ENCODE results near the gene CYSRT1. TPM values are rescaled to one million over a fixed set of nuclear protein-coding genes. Genes with fewer than 3 reads are reported as not detected.

The CYSRT1 gene
- total RNA-seq, 1 experiment from 2014 or later = 1.0 TPM

GRCh38 chr9:137236238-137236935, 11.4 kb downstream of the CYSRT1 start:
- no peak overlapping the region for H2BK12ac ChIP-seq (ENCODE audit: insufficient read length, low read depth, low read length)
- no peak overlapping the region for H3K14ac ChIP-seq (ENCODE audit: insufficient read depth, low read length)
- peak; percentile 89 for DNase-seq
- no peak overlapping the region for H3T11ph ChIP-seq (ENCODE audit: low read length)
- no peak overlapping the region for H2BK5ac ChIP-seq (ENCODE audit: insufficient read length, low read length)
- no peak overlapping the region for H2BK20ac ChIP-seq (ENCODE audit: low read depth, low read length, poor library complexity, severe bottlenecking)
- no peak overlapping the region for H3K4ac ChIP-seq (ENCODE audit: low read depth, low read length)
- H3K27ac ChIP-seq (ENCODE audit: insufficient read length, low read depth, low read length) = no peak overlapping the region
- H3K56ac ChIP-seq (ENCODE audit: insufficient read length, low read depth, low read length) = no peak overlapping the region
- no peak overlapping the region for H2AK5ac ChIP-seq (ENCODE audit: insufficient read length, low read length)
- no peak overlapping the region for H3K27ac Mint-ChIP-seq
- no peak overlapping the region for H4K5ac ChIP-seq (ENCODE audit: insufficient read length, low read depth, low read length)
- H3K9me3 Mint-ChIP-seq = no peaks in the 10 kb centered on the region; a peak in 1 of 5 replicates
- H2AFZ ChIP-seq (ENCODE audit: low read length) = no peak overlapping the region
- H3K36me3 Mint-ChIP-seq (ENCODE audit: insufficient read depth in 1 of 3, low read depth in 3 of 3) = peaks cover 3 to 5% (median 4%) of the 10 kb centered on the region in 3 experiments; a peak in 5 of 7 replicates
- no peak overlapping the region for H3K4me3 Mint-ChIP-seq
- no CpG with 5 or more reads among the region's 31 CpGs for WGBS (ENCODE audit: extremely low coverage, insufficient read length, low lambda C conversion rate)
- peaks cover 3% of the 10 kb centered on the region; the same call in 1 of the 2 replicates for H3K4me1 ChIP-seq (ENCODE audit: insufficient read depth, low read length)
- peaks cover 7% of the 10 kb centered on the region for H3K27me3 Mint-ChIP-seq (ENCODE audit: low read depth)
- no peak overlapping the region for H3K9ac ChIP-seq (ENCODE audit: extremely low read depth, insufficient read length, low read length)
- no peaks in the 10 kb centered on the region for H4K20me1 ChIP-seq (ENCODE audit: control insufficient read depth, insufficient read depth, insufficient read length)
- H3K79me2 ChIP-seq (ENCODE audit: insufficient read depth, low read length) = no peaks in the 10 kb centered on the region
- H3K23me2 ChIP-seq (ENCODE audit: insufficient read length, low read depth, low read length, poor library complexity, severe bottlenecking) = no peaks in the 10 kb centered on the region
- H4K91ac ChIP-seq (ENCODE audit: insufficient read length, low read depth, low read length) = no peak overlapping the region
- H3K4me1 Mint-ChIP-seq = peaks cover 12 to 20% of the 10 kb centered on the region in 2 experiments
- H4K8ac ChIP-seq (replicated peaks; ENCODE audit: insufficient read length, low read depth, low read length) = no peak overlapping the region
- peak; percentile 99 for TF ChIP-seq CTCF (conservative IDR thresholded peaks at IDR 0.05)
- no peaks in the 10 kb centered on the region for H3K79me1 ChIP-seq (ENCODE audit: insufficient read depth, low read depth, low read length, poor library complexity, severe bottlenecking)
- no peak overlapping the region for H3K4me2 ChIP-seq (ENCODE audit: insufficient read depth, insufficient read length, low read length)
- no peaks in the 10 kb centered on the region for H3K9me3 ChIP-seq (ENCODE audit: control insufficient read depth, low read depth, low read length)
- no peak overlapping the region for H3K23ac ChIP-seq (ENCODE audit: insufficient read length, low read depth, low read length)
- no peak overlapping the region for H2BK15ac ChIP-seq (ENCODE audit: low read depth, low read length)
- no peak overlapping the region for H2BK120ac ChIP-seq (ENCODE audit: low read depth, low read length, poor library complexity, severe bottlenecking)
- no peaks in the 10 kb centered on the region for H3K27me3 ChIP-seq (ENCODE audit: insufficient read depth, low read length)
- no peak overlapping the region for H3K18ac ChIP-seq (ENCODE audit: insufficient read length, low read depth, low read length)

Data from H9 (cell line).